Measurements from ENCODE around the gene ARHGEF16.

- no peak for TF ChIP-seq CTCF (IDR thresholded peaks at IDR 0.05)
- TF ChIP-seq YY1 (IDR thresholded peaks at IDR 0.05; ENCODE audit: low read depth), result no peak
- peak; percentile 96 for TF ChIP-seq REST (IDR thresholded peaks at IDR 0.05; ENCODE audit: low read depth, low read length)
These were observed 47.6 kb downstream of the ARHGEF16 start for GRCh38 chr1:3501856-3502640.

Measured in SK-N-SH (cell line).